ENCODE results near the gene CAV2.

CAV2 gene

GRCh38 chr7:116524609-116525297 is 25.2 kb downstream of the CAV2 start, which contains the start of gene CAV1:
TSS of gene CAV1 (plus strand) at chr7:116525036. CDS start at chr7:116525063, 27 bp downstream.
- DNase-seq (ENCODE audit: low read depth) = no peak

- peak; percentile 13 for DNase-seq (ENCODE audit: low read depth)
Measured at GRCh38 chr7:116525298-116525912, 25.9 kb downstream of the CAV2 start.

GRCh38 chr7:116525913-116526861 is 26.6 kb downstream of the CAV2 start:
- peak; percentile 43 for DNase-seq (ENCODE audit: low read depth)

GRCh38 chr7:116526897-116527296 is 27.4 kb downstream of the CAV2 start:
- no peak for DNase-seq (ENCODE audit: low read depth)

GRCh38 chr7:116527521-116527920 is 28.0 kb downstream of the CAV2 start:
- no peak for DNase-seq (ENCODE audit: low read depth)

- DNase-seq (ENCODE audit: low read depth) = no peak
Measured at GRCh38 chr7:116528008-116528789, 28.7 kb downstream of the CAV2 start.

- DNase-seq (ENCODE audit: low read depth) = no peak
Measured at GRCh38 chr7:116529250-116529649, 29.7 kb downstream of the CAV2 start.

- DNase-seq (ENCODE audit: low read depth) = no peak
Measured at GRCh38 chr7:116530107-116530820, 30.7 kb downstream of the CAV2 start.

- no peak for DNase-seq (ENCODE audit: low read depth)
Measured at GRCh38 chr7:116532102-116532688, 32.7 kb downstream of the CAV2 start.

- no peak for DNase-seq (ENCODE audit: low read depth)
Measured at GRCh38 chr7:116534790-116535189, 35.3 kb downstream of the CAV2 start.

- no peak for DNase-seq (ENCODE audit: low read depth)
Measured at GRCh38 chr7:116535416-116535815, 35.9 kb downstream of the CAV2 start.

- no peak for DNase-seq (ENCODE audit: low read depth)
Measured at GRCh38 chr7:116538138-116538537, 38.6 kb downstream of the CAV2 start.

GRCh38 chr7:116539879-116540278 is 40.3 kb downstream of the CAV2 start:
- no peak for DNase-seq (ENCODE audit: low read depth)

GRCh38 chr7:116540743-116541142 is 41.2 kb downstream of the CAV2 start:
- no peak for DNase-seq (ENCODE audit: low read depth)

GRCh38 chr7:116541951-116542350 is 42.4 kb downstream of the CAV2 start:
- no peak for DNase-seq (ENCODE audit: low read depth)

GRCh38 chr7:116542618-116543017 is 43.1 kb downstream of the CAV2 start:
- DNase-seq (ENCODE audit: low read depth) = no peak

GRCh38 chr7:116543664-116544063 is 44.1 kb downstream of the CAV2 start:
- DNase-seq (ENCODE audit: low read depth) = no peak

- no peak for DNase-seq (ENCODE audit: low read depth)
Measured at GRCh38 chr7:116544487-116544886, 44.9 kb downstream of the CAV2 start.

- DNase-seq (ENCODE audit: low read depth) = no peak
Measured at GRCh38 chr7:116545411-116545993, 46.0 kb downstream of the CAV2 start.

GRCh38 chr7:116546054-116546453 is 46.5 kb downstream of the CAV2 start:
- no peak for DNase-seq (ENCODE audit: low read depth)

All from activated T-helper 9 cell treated with anti-CD3 and anti-CD28 coated beads, Interleukin-2, amount 50 U/mL, for 16 hours (primary cell).